Measurements from ENCODE around the gene KCNJ3. TPM values are rescaled to one million over a fixed set of nuclear protein-coding genes. Genes with fewer than 3 reads are reported as not detected.

KCNJ3 gene
- polyA plus RNA-seq, 4 donors: 3.0 to 6.9 (median 5.7) TPM

- FAIRE-seq (no peak), DNase-seq (no peak)
- WGBS, 3 donors: 90 to 94% (median 92%) methylated on average over 4 of the region's 4 CpGs
- Histone ChIP-seq H3K9me3 (ENCODE audit: control insufficient read depth in 2 of 2, insufficient read depth in 1 of 2, low read depth in 1 of 2, low read length in 1 of 2) (no peaks in the 10 kb centered on the region), H3K27ac (ENCODE audit: low read depth in 1 of 3, low read length in 2 of 3) (no peak overlapping the region), H3K4me3 (ENCODE audit: low read depth in 1 of 3, low read length in 3 of 3) (no peak overlapping the region), H3K4me1 (ENCODE audit: control insufficient read depth in 3 of 3, insufficient read depth in 2 of 3, low read depth in 1 of 3, low read length in 2 of 3) (no peaks in the 10 kb centered on the region), H3K27me3 (ENCODE audit: control insufficient read depth in 3 of 3, insufficient read depth in 3 of 3, low read length in 3 of 3) (no peaks in the 10 kb centered on the region), H3K36me3 (ENCODE audit: control insufficient read depth in 3 of 3, insufficient read depth in 2 of 3, low read depth in 1 of 3, low read length in 3 of 3) (no peaks in the 10 kb centered on the region)
Observed at GRCh38 chr2:154776825-154777224, 78.3 kb downstream of the KCNJ3 start.

- Histone ChIP-seq H3K4me1 (ENCODE audit: control insufficient read depth in 3 of 3, insufficient read depth in 2 of 3, low read depth in 1 of 3, low read length in 2 of 3) (no peaks in the 10 kb centered on the region), H3K36me3 (ENCODE audit: control insufficient read depth in 3 of 3, insufficient read depth in 2 of 3, low read depth in 1 of 3, low read length in 3 of 3) (no peaks in the 10 kb centered on the region), H3K9me3 (ENCODE audit: control insufficient read depth in 2 of 2, insufficient read depth in 1 of 2, low read depth in 1 of 2, low read length in 1 of 2) (no peaks in the 10 kb centered on the region), H3K4me3 (ENCODE audit: low read depth in 1 of 3, low read length in 3 of 3) (no peak overlapping the region), H3K27ac (ENCODE audit: low read depth in 1 of 3, low read length in 2 of 3) (no peak overlapping the region), H3K27me3 (ENCODE audit: control insufficient read depth in 3 of 3, insufficient read depth in 3 of 3, low read length in 3 of 3) (no peaks in the 10 kb centered on the region)
- DNase-seq (no peak), FAIRE-seq (no peak)
- 41 to 57% (median 47%) methylated on average over 1 of the region's 1 CpG for WGBS, 3 donors
Observed at GRCh38 chr2:154794406-154794805, 95.9 kb downstream of the KCNJ3 start.

GRCh38 chr2:154795651-154796050, 97.2 kb downstream of the KCNJ3 start:
- no peak overlapping the region for H3K4me3 ChIP-seq (ENCODE audit: low read depth in 1 of 3, low read length in 3 of 3)
- H3K36me3 ChIP-seq (ENCODE audit: control insufficient read depth in 3 of 3, insufficient read depth in 2 of 3, low read depth in 1 of 3, low read length in 3 of 3): no peaks in the 10 kb centered on the region
- no peak for DNase-seq
- H3K9me3 ChIP-seq (ENCODE audit: control insufficient read depth in 2 of 2, insufficient read depth in 1 of 2, low read depth in 1 of 2, low read length in 1 of 2): no peaks in the 10 kb centered on the region
- no peaks in the 10 kb centered on the region for H3K27me3 ChIP-seq (ENCODE audit: control insufficient read depth in 3 of 3, insufficient read depth in 3 of 3, low read length in 3 of 3)
- FAIRE-seq: no peak
- H3K4me1 ChIP-seq (ENCODE audit: control insufficient read depth in 3 of 3, insufficient read depth in 2 of 3, low read depth in 1 of 3, low read length in 2 of 3): no peaks in the 10 kb centered on the region
- 76 to 93% (median 85%) methylated on average over 3 of the region's 3 CpGs for WGBS, 3 donors
- H3K27ac ChIP-seq (ENCODE audit: low read depth in 1 of 3, low read length in 2 of 3): no peak overlapping the region

- no peak for DNase-seq
- Histone ChIP-seq H3K36me3 (ENCODE audit: control insufficient read depth in 3 of 3, insufficient read depth in 2 of 3, low read depth in 1 of 3, low read length in 3 of 3) (peaks cover 0 to 3% (median 0%) of the 10 kb centered on the region in 3 donors), H3K27ac (ENCODE audit: low read depth in 1 of 3, low read length in 2 of 3) (no peak overlapping the region), H3K4me1 (ENCODE audit: control insufficient read depth in 3 of 3, insufficient read depth in 2 of 3, low read depth in 1 of 3, low read length in 2 of 3) (no peaks in the 10 kb centered on the region), H3K4me3 (ENCODE audit: low read depth in 1 of 3, low read length in 3 of 3) (no peak overlapping the region), H3K27me3 (ENCODE audit: control insufficient read depth in 3 of 3, insufficient read depth in 3 of 3, low read length in 3 of 3) (no peaks in the 10 kb centered on the region), H3K9me3 (ENCODE audit: control insufficient read depth in 2 of 2, insufficient read depth in 1 of 2, low read depth in 1 of 2, low read length in 1 of 2) (peaks cover 0 to 2% of the 10 kb centered on the region in 2 donors)
- no peak for FAIRE-seq
Observed at GRCh38 chr2:154804451-154804850, 106.0 kb downstream of the KCNJ3 start.

GRCh38 chr2:154813636-154814035, 115.1 kb downstream of the KCNJ3 start:
- Histone ChIP-seq H3K36me3 (ENCODE audit: control insufficient read depth in 3 of 3, insufficient read depth in 2 of 3, low read depth in 1 of 3, low read length in 3 of 3) (peaks cover 0 to 3% (median 0%) of the 10 kb centered on the region in 3 donors), H3K4me3 (ENCODE audit: low read depth in 1 of 3, low read length in 3 of 3) (no peak overlapping the region), H3K9me3 (ENCODE audit: control insufficient read depth in 2 of 2, insufficient read depth in 1 of 2, low read depth in 1 of 2, low read length in 1 of 2) (no peaks in the 10 kb centered on the region), H3K27ac (ENCODE audit: low read depth in 1 of 3, low read length in 2 of 3) (no peak overlapping the region), H3K27me3 (ENCODE audit: control insufficient read depth in 3 of 3, insufficient read depth in 3 of 3, low read length in 3 of 3) (no peaks in the 10 kb centered on the region), H3K4me1 (ENCODE audit: control insufficient read depth in 3 of 3, insufficient read depth in 2 of 3, low read depth in 1 of 3, low read length in 2 of 3) (no peaks in the 10 kb centered on the region)
- FAIRE-seq (no peak), DNase-seq (peak; percentile 5 to 45)
- 30 to 63% (median 47%) methylated on average over 1 of the region's 1 CpG for WGBS, 3 donors

GRCh38 chr2:154814856-154815255, 116.4 kb downstream of the KCNJ3 start:
- 73 to 86% (median 80%) methylated on average over 1 of the region's 1 CpG for WGBS, 3 donors
- DNase-seq (no peak), FAIRE-seq (no peak)

GRCh38 chr2:154825358-154825757, 126.9 kb downstream of the KCNJ3 start:
- H3K27me3 ChIP-seq (ENCODE audit: control insufficient read depth in 3 of 3, insufficient read depth in 3 of 3, low read length in 3 of 3): no peaks in the 10 kb centered on the region
- FAIRE-seq: no peak
- no peak overlapping the region for H3K4me3 ChIP-seq (ENCODE audit: low read depth in 1 of 3, low read length in 3 of 3)
- no peaks in the 10 kb centered on the region for H3K36me3 ChIP-seq (ENCODE audit: control insufficient read depth in 3 of 3, insufficient read depth in 2 of 3, low read depth in 1 of 3, low read length in 3 of 3)
- no peaks in the 10 kb centered on the region for H3K9me3 ChIP-seq (ENCODE audit: control insufficient read depth in 2 of 2, insufficient read depth in 1 of 2, low read depth in 1 of 2, low read length in 1 of 2)
- H3K27ac ChIP-seq (ENCODE audit: low read depth in 1 of 3, low read length in 2 of 3): no peak overlapping the region
- no peaks in the 10 kb centered on the region for H3K4me1 ChIP-seq (ENCODE audit: control insufficient read depth in 3 of 3, insufficient read depth in 2 of 3, low read depth in 1 of 3, low read length in 2 of 3)
- DNase-seq: no peak
- WGBS, 3 donors: 76 to 98% (median 95%) methylated on average over 2 of the region's 2 CpGs

More at GRCh38 chr2:154814856-154815255, 116.4 kb downstream of the KCNJ3 start:
- H3K27ac ChIP-seq (ENCODE audit: low read depth in 1 of 3, low read length in 2 of 3): no peak overlapping the region
- H3K4me3 ChIP-seq (ENCODE audit: low read depth in 1 of 3, low read length in 3 of 3): no peak overlapping the region
- no peaks in the 10 kb centered on the region for H3K4me1 ChIP-seq (ENCODE audit: control insufficient read depth in 3 of 3, insufficient read depth in 2 of 3, low read depth in 1 of 3, low read length in 2 of 3)
- H3K9me3 ChIP-seq (ENCODE audit: control insufficient read depth in 2 of 2, insufficient read depth in 1 of 2, low read depth in 1 of 2, low read length in 1 of 2): no peaks in the 10 kb centered on the region
- H3K36me3 ChIP-seq (ENCODE audit: control insufficient read depth in 3 of 3, insufficient read depth in 2 of 3, low read depth in 1 of 3, low read length in 3 of 3): peaks cover 0 to 3% (median 0%) of the 10 kb centered on the region in 3 donors
- H3K27me3 ChIP-seq (ENCODE audit: control insufficient read depth in 3 of 3, insufficient read depth in 3 of 3, low read length in 3 of 3): no peaks in the 10 kb centered on the region

GRCh38 chr2:154826827-154827226, 128.3 kb downstream of the KCNJ3 start:
- DNase-seq: no peak
- H3K4me1 ChIP-seq (ENCODE audit: control insufficient read depth in 3 of 3, insufficient read depth in 2 of 3, low read depth in 1 of 3, low read length in 2 of 3): no peaks in the 10 kb centered on the region
- no peak for FAIRE-seq
- no peak overlapping the region for H3K27ac ChIP-seq (ENCODE audit: low read depth in 1 of 3, low read length in 2 of 3)
- H3K9me3 ChIP-seq (ENCODE audit: control insufficient read depth in 2 of 2, insufficient read depth in 1 of 2, low read depth in 1 of 2, low read length in 1 of 2): no peaks in the 10 kb centered on the region
- H3K36me3 ChIP-seq (ENCODE audit: control insufficient read depth in 3 of 3, insufficient read depth in 2 of 3, low read depth in 1 of 3, low read length in 3 of 3): no peaks in the 10 kb centered on the region
- no peaks in the 10 kb centered on the region for H3K27me3 ChIP-seq (ENCODE audit: control insufficient read depth in 3 of 3, insufficient read depth in 3 of 3, low read length in 3 of 3)
- 69 to 90% (median 80%) methylated on average over 5 of the region's 5 CpGs for WGBS, 3 donors
- no peak overlapping the region for H3K4me3 ChIP-seq (ENCODE audit: low read depth in 1 of 3, low read length in 3 of 3)

- Histone ChIP-seq H3K4me3 (ENCODE audit: low read depth in 1 of 3, low read length in 3 of 3) (no peak overlapping the region), H3K36me3 (ENCODE audit: control insufficient read depth in 3 of 3, insufficient read depth in 2 of 3, low read depth in 1 of 3, low read length in 3 of 3) (no peaks in the 10 kb centered on the region), H3K4me1 (ENCODE audit: control insufficient read depth in 3 of 3, insufficient read depth in 2 of 3, low read depth in 1 of 3, low read length in 2 of 3) (no peaks in the 10 kb centered on the region), H3K27ac (ENCODE audit: low read depth in 1 of 3, low read length in 2 of 3) (no peak overlapping the region), H3K27me3 (ENCODE audit: control insufficient read depth in 3 of 3, insufficient read depth in 3 of 3, low read length in 3 of 3) (no peaks in the 10 kb centered on the region), H3K9me3 (ENCODE audit: control insufficient read depth in 2 of 2, insufficient read depth in 1 of 2, low read depth in 1 of 2, low read length in 1 of 2) (no peaks in the 10 kb centered on the region)
- no peak for FAIRE-seq
- WGBS, 3 donors: 63 to 86% (median 79%) methylated on average over 1 of the region's 1 CpG
- DNase-seq: no peak
Observed at GRCh38 chr2:154827286-154827685, 128.8 kb downstream of the KCNJ3 start.

All from small intestine (tissue), 7 donors.